ENCODE measurements around the gene KRTAP1-5.

GRCh38 chr17:41026715-41027471 lies at the start of gene KRTAP1-5:
- TF ChIP-seq CTCF (IDR thresholded peaks at IDR 0.05; ENCODE audit: poor library complexity) (no peak), EZH2 (IDR thresholded peaks at IDR 0.05; ENCODE audit: borderline replicate concordance) (no peak)

Data from hepatocyte (in vitro differentiated cells).